ENCODE data around the gene RALGAPA2. TPM values are rescaled to one million over a fixed set of nuclear protein-coding genes. Genes with fewer than 3 reads are reported as not detected.
A peak's percentile ranks its signal among the peaks of the same experiment; 100 is the strongest.

The RALGAPA2 gene
- total RNA-seq, 1 donor from 2014 or later: 15.7 TPM

GRCh38 chr20:20709887-20710286 is 2.6 kb downstream of the RALGAPA2 start:
- peak overlapping the region; percentile 44 to 93 (median 84) for H3K9ac ChIP-seq (ENCODE audit: low read depth in 1 of 3, low read length in 3 of 3)
- peak overlapping the region in 2 of 3 donors; percentile 61 to 78 for H3K4me3 ChIP-seq (ENCODE audit: low read length in 3 of 3)
- no peaks in the 10 kb centered on the region for H3K36me3 ChIP-seq (ENCODE audit: control insufficient read depth in 3 of 3, insufficient read depth in 3 of 3, low read length in 3 of 3)
- no peaks in the 10 kb centered on the region for H3K9me3 ChIP-seq (ENCODE audit: control insufficient read depth in 3 of 3, low read length in 3 of 3)
- H3K27ac ChIP-seq (ENCODE audit: low read depth, low read length): peak overlapping the region; percentile 94
- no peaks in the 10 kb centered on the region for H3K27me3 ChIP-seq (ENCODE audit: control insufficient read depth in 3 of 3, insufficient read depth in 3 of 3, low read length in 3 of 3)
- peaks cover 29 to 42% (median 39%) of the 10 kb centered on the region in 3 donors for H3K4me1 ChIP-seq (ENCODE audit: control insufficient read depth in 3 of 3, insufficient read depth in 3 of 3, low read length in 3 of 3)

- Histone ChIP-seq H3K4me3 (ENCODE audit: low read length in 3 of 3) (no peak overlapping the region), H3K4me1 (ENCODE audit: control insufficient read depth in 3 of 3, insufficient read depth in 3 of 3, low read length in 3 of 3) (peaks cover 29 to 41% (median 34%) of the 10 kb centered on the region in 3 donors), H3K9ac (ENCODE audit: low read depth in 1 of 3, low read length in 3 of 3) (peak overlapping the region in 1 of 3 donors; percentile 42), H3K27me3 (ENCODE audit: control insufficient read depth in 3 of 3, insufficient read depth in 3 of 3, low read length in 3 of 3) (no peaks in the 10 kb centered on the region), H3K36me3 (ENCODE audit: control insufficient read depth in 3 of 3, insufficient read depth in 3 of 3, low read length in 3 of 3) (no peaks in the 10 kb centered on the region), H3K27ac (ENCODE audit: low read depth, low read length) (peak overlapping the region; percentile 32), H3K9me3 (ENCODE audit: control insufficient read depth in 3 of 3, low read length in 3 of 3) (no peaks in the 10 kb centered on the region)
Measured at GRCh38 chr20:20706285-20706684, 6.2 kb downstream of the RALGAPA2 start.

DNA sequence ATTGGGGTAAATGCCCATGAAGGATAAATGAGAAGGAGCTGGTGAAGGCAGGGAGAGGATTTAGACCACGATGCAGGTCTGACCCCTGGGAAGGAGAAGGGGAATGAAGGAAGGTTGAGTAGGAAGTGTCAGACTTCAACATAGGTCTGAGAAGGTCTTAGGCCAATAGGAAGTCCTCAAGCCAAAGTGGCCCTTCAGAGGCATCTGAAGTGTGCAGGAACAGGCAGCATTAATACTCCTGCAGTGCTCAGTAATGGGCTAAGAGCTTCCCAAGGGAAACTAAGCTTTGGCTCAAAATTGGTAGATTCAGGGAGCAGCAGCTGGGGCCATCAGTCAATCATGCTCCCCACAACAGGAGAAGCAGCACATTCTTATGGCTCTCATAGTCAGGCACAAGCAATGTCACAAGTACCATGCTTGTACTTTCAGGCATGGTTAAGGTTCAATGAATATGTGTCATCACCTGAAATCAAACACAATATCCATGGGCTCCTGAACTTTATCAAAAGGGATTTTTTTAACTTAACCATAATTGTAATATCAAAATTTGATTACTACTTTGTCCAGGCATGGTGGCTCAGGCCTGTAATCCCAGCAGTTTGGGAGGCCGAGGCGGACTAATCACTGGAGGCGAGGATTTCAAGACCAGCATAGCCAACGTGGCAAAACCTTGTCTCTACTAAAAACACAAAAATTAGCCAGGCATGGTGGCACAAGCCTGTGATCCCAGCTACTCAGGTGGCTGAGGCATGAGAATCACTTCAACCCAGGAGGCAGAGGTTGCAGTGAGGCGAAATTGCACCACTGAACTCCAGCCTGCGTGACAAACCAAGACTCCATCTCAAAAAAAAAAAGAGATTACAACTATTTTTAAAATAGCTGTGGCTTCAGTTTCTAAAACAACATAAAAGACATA is 9.9 kb downstream of the RALGAPA2 start:
- Histone ChIP-seq H3K27ac (ENCODE audit: low read depth, low read length) (no peak overlapping the region), H3K4me1 (ENCODE audit: control insufficient read depth in 3 of 3, insufficient read depth in 3 of 3, low read length in 3 of 3) (peaks cover 17 to 34% (median 27%) of the 10 kb centered on the region in 3 donors), H3K36me3 (ENCODE audit: control insufficient read depth in 3 of 3, insufficient read depth in 3 of 3, low read length in 3 of 3) (no peaks in the 10 kb centered on the region), H3K9ac (ENCODE audit: low read depth in 1 of 3, low read length in 3 of 3) (no peak overlapping the region), H3K9me3 (ENCODE audit: control insufficient read depth in 3 of 3, low read length in 3 of 3) (no peaks in the 10 kb centered on the region), H3K27me3 (ENCODE audit: control insufficient read depth in 3 of 3, insufficient read depth in 3 of 3, low read length in 3 of 3) (no peaks in the 10 kb centered on the region), H3K4me3 (ENCODE audit: low read length in 3 of 3) (no peak overlapping the region)

- no peak overlapping the region for H3K9ac ChIP-seq (ENCODE audit: low read depth in 1 of 3, low read length in 3 of 3)
- no peaks in the 10 kb centered on the region for H3K27me3 ChIP-seq (ENCODE audit: control insufficient read depth in 3 of 3, insufficient read depth in 3 of 3, low read length in 3 of 3)
- peaks cover 16 to 35% (median 32%) of the 10 kb centered on the region in 3 donors for H3K4me1 ChIP-seq (ENCODE audit: control insufficient read depth in 3 of 3, insufficient read depth in 3 of 3, low read length in 3 of 3)
- H3K9me3 ChIP-seq (ENCODE audit: control insufficient read depth in 3 of 3, low read length in 3 of 3): no peaks in the 10 kb centered on the region
- no peak overlapping the region for H3K27ac ChIP-seq (ENCODE audit: low read depth, low read length)
- no peaks in the 10 kb centered on the region for H3K36me3 ChIP-seq (ENCODE audit: control insufficient read depth in 3 of 3, insufficient read depth in 3 of 3, low read length in 3 of 3)
- H3K4me3 ChIP-seq (ENCODE audit: low read length in 3 of 3): no peak overlapping the region
Measured at GRCh38 chr20:20699917-20700316, 12.5 kb downstream of the RALGAPA2 start.

DNA sequence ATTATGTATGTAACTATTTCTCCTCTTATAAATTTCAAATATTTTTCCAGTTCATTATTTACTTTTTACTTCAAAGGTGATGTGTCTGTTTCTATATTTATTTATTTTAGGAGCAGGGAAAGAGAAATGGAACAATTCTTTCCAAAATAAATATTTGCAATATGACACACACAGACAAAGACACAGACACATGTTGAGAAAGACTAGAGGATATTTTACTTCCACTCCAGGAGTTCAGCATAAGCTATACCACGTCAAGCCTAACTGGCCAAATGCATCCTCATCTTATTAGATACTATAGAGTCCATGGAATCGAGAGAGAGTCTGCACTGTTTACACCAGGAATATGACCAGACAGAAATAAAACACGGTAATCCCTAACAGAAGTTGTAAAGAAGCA is 13.3 kb downstream of the RALGAPA2 start:
- Histone ChIP-seq H3K9me3 (ENCODE audit: control insufficient read depth in 3 of 3, low read length in 3 of 3) (no peaks in the 10 kb centered on the region), H3K27me3 (ENCODE audit: control insufficient read depth in 3 of 3, insufficient read depth in 3 of 3, low read length in 3 of 3) (no peaks in the 10 kb centered on the region), H3K27ac (ENCODE audit: low read depth, low read length) (no peak overlapping the region), H3K9ac (ENCODE audit: low read depth in 1 of 3, low read length in 3 of 3) (no peak overlapping the region), H3K36me3 (ENCODE audit: control insufficient read depth in 3 of 3, insufficient read depth in 3 of 3, low read length in 3 of 3) (no peaks in the 10 kb centered on the region), H3K4me3 (ENCODE audit: low read length in 3 of 3) (no peak overlapping the region), H3K4me1 (ENCODE audit: control insufficient read depth in 3 of 3, insufficient read depth in 3 of 3, low read length in 3 of 3) (peaks cover 18 to 35% (median 25%) of the 10 kb centered on the region in 3 donors)

- H3K9ac ChIP-seq (ENCODE audit: low read depth in 1 of 3, low read length in 3 of 3): no peak overlapping the region
- no peaks in the 10 kb centered on the region for H3K36me3 ChIP-seq (ENCODE audit: control insufficient read depth in 3 of 3, insufficient read depth in 3 of 3, low read length in 3 of 3)
- H3K27ac ChIP-seq (ENCODE audit: low read depth, low read length): no peak overlapping the region
- H3K4me1 ChIP-seq (ENCODE audit: control insufficient read depth in 3 of 3, insufficient read depth in 3 of 3, low read length in 3 of 3): peaks cover 27 to 44% (median 31%) of the 10 kb centered on the region in 3 donors
- H3K4me3 ChIP-seq (ENCODE audit: low read length in 3 of 3): no peak overlapping the region
- no peaks in the 10 kb centered on the region for H3K9me3 ChIP-seq (ENCODE audit: control insufficient read depth in 3 of 3, low read length in 3 of 3)
- no peaks in the 10 kb centered on the region for H3K27me3 ChIP-seq (ENCODE audit: control insufficient read depth in 3 of 3, insufficient read depth in 3 of 3, low read length in 3 of 3)
Measured at GRCh38 chr20:20697325-20697845, 15.1 kb downstream of the RALGAPA2 start.

DNA sequence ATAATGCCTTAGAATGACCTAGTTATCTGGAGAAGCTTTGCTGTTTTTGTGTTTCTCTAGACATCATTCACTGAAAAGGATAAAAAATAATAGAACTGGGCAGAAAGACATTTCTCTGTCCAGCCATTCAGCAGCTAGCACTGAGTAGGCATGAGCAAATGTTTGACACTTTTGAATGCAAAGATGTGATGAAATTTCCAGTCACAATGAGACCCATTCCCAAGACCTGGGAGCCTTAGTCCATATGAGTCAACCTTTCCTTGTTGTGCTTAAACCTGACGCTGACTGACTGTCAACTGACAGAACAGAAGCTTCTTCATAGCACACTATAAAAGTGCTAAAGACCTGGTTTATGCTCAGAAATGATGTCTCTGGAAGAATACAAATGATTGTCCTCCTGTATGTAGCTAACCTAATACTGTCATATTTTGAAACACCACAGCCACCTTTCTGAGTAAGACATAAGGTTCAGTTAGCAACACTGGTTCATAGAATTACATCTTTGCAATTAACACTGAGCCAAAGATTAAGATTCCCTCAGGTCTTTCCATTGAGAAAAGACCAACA is 17.1 kb downstream of the RALGAPA2 start:
- Histone ChIP-seq H3K4me1 (ENCODE audit: control insufficient read depth in 3 of 3, insufficient read depth in 3 of 3, low read length in 3 of 3) (peaks cover 41 to 56% (median 44%) of the 10 kb centered on the region in 3 donors), H3K27ac (ENCODE audit: low read depth, low read length) (no peak overlapping the region), H3K9ac (ENCODE audit: low read depth in 1 of 3, low read length in 3 of 3) (no peak overlapping the region), H3K36me3 (ENCODE audit: control insufficient read depth in 3 of 3, insufficient read depth in 3 of 3, low read length in 3 of 3) (no peaks in the 10 kb centered on the region), H3K4me3 (ENCODE audit: low read length in 3 of 3) (no peak overlapping the region), H3K27me3 (ENCODE audit: control insufficient read depth in 3 of 3, insufficient read depth in 3 of 3, low read length in 3 of 3) (no peaks in the 10 kb centered on the region), H3K9me3 (ENCODE audit: control insufficient read depth in 3 of 3, low read length in 3 of 3) (no peaks in the 10 kb centered on the region)

GRCh38 chr20:20694591-20694990 is 17.9 kb downstream of the RALGAPA2 start:
- H3K27ac ChIP-seq (ENCODE audit: low read depth, low read length): no peak overlapping the region
- no peaks in the 10 kb centered on the region for H3K27me3 ChIP-seq (ENCODE audit: control insufficient read depth in 3 of 3, insufficient read depth in 3 of 3, low read length in 3 of 3)
- H3K4me1 ChIP-seq (ENCODE audit: control insufficient read depth in 3 of 3, insufficient read depth in 3 of 3, low read length in 3 of 3): peaks cover 48 to 60% (median 49%) of the 10 kb centered on the region in 3 donors
- H3K4me3 ChIP-seq (ENCODE audit: low read length in 3 of 3): peak overlapping the region in 1 of 3 donors; percentile 12
- H3K36me3 ChIP-seq (ENCODE audit: control insufficient read depth in 3 of 3, insufficient read depth in 3 of 3, low read length in 3 of 3): no peaks in the 10 kb centered on the region
- H3K9me3 ChIP-seq (ENCODE audit: control insufficient read depth in 3 of 3, low read length in 3 of 3): no peaks in the 10 kb centered on the region
- no peak overlapping the region for H3K9ac ChIP-seq (ENCODE audit: low read depth in 1 of 3, low read length in 3 of 3)

DNA sequence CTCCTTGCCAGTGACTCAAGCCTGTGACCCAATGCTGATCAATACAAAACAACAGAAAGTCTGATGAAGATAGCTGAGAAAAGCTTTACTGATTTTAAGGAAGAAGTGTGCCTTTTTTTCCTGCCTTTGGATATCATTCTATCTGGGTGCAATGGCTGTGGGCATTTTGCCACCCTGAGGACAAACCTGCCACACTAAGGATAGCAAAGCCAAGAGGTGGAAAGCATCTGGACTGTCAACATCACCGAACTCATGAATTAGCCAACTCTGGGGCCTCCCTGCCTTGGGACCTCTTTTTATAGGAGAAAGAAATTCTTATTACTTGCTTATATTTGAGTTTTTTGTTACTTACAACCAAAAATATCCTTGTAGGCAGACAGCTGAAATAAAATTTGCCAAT is 19.9 kb downstream of the RALGAPA2 start:
- no peaks in the 10 kb centered on the region for H3K27me3 ChIP-seq (ENCODE audit: control insufficient read depth in 3 of 3, insufficient read depth in 3 of 3, low read length in 3 of 3)
- H3K9me3 ChIP-seq (ENCODE audit: control insufficient read depth in 3 of 3, low read length in 3 of 3): no peaks in the 10 kb centered on the region
- H3K27ac ChIP-seq (ENCODE audit: low read depth, low read length): no peak overlapping the region
- H3K4me1 ChIP-seq (ENCODE audit: control insufficient read depth in 3 of 3, insufficient read depth in 3 of 3, low read length in 3 of 3): peaks cover 52 to 62% (median 56%) of the 10 kb centered on the region in 3 donors
- no peak overlapping the region for H3K4me3 ChIP-seq (ENCODE audit: low read length in 3 of 3)
- no peaks in the 10 kb centered on the region for H3K36me3 ChIP-seq (ENCODE audit: control insufficient read depth in 3 of 3, insufficient read depth in 3 of 3, low read length in 3 of 3)
- H3K9ac ChIP-seq (ENCODE audit: low read depth in 1 of 3, low read length in 3 of 3): no peak overlapping the region

Data from skeletal muscle tissue (tissue), 4 donors.